GM10248 (cell line): ENCODE results near the gene ZNF718.
"Not testable (repeated sequence)": the region's sequence is repeated elsewhere in the genome, so short reads cannot be mapped to it uniquely, and the experiment has no call there.

ENCODE experiments used
- CTCF ChIA-PET: fragments of 300-600 bp; sonication (Branson Sonifier 250); formaldehyde crosslinking; extraction: SDS; loops from one replicate; lab custom pipeline; 2021; ENCODE audit warnings: antibody characterized with exemption; lab: Yijun Ruan, JAX
- POLR2A ChIA-PET: fragments of 350-650 bp; sonication (Branson Sonifier 250); formaldehyde crosslinking; extraction: SDS; loops from one replicate; lab custom pipeline; 2020; ENCODE audit warnings: antibody characterized with exemption; lab: Yijun Ruan, JAX
- DNase-seq: peaks from one replicate; pipeline ENCODE4 v3.0.0; 2012; ENCODE audit errors: extremely low spot score
- TF ChIP-seq, protein P1 (sequence below): IDR thresholded peaks from 2 replicates; pipeline ENCODE4 v1.5.1; 2012; ENCODE audit warnings: mild to moderate bottlenecking, low read depth; ENCODE audit errors: extremely low read depth, missing control alignments, control extremely low read depth

The ZNF718 gene

DNA sequence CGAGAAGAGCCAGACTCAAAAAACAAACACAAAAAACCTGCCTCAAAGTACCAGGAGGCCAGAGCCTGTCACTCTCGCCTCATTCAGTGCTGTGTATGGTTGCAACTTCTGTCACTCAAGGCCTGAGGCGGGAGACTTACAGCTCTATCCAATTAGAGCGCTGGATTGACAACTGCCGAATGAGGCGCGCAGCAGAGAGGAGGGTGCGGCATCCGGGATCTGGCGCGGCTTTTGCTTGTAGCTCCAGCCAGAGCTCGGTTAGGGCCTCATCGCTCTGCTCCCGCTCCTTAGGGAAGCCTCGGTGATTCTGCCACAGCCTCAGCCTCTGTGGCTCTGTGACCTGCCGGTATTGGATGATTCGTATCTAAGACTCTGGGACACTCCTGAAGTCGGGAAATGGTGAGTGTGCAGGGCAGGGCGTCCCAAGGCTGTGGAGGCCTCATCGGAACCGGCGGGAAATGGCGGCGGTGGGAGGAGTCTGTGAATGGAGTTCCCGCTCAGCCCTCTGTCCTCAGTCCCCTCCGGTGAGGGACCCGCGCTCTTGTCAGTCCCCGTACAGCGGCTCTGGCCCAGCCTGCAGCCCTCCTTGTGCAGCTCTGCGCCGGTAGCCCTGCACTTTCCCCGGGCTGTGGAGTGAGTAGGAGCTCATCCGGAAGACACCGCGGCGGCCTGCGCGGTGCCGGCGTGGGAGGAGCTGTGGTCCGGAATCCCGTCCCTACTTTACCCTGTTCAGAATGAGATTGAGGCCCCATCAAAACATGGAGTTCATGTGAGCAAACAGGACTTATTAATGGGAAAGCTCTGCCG is at the start of gene ZNF718:
Gene ZNF718 (plus strand): TSS at position 227 of the 807 bp plus-strand sequence. CDS start 170 bp downstream, at position 397.
- ChIA-PET POLR2A (no interaction called here), CTCF (interaction anchor here (0.8 to 2.4 kb wide), 7 partner anchors 9 to 618 kb away, joined by 3 to 7 read pairs (median 3); no protein-coding TSS in a partner anchor)
- DNase-seq = peak; percentile 94
- TF ChIP-seq, protein P1, sequence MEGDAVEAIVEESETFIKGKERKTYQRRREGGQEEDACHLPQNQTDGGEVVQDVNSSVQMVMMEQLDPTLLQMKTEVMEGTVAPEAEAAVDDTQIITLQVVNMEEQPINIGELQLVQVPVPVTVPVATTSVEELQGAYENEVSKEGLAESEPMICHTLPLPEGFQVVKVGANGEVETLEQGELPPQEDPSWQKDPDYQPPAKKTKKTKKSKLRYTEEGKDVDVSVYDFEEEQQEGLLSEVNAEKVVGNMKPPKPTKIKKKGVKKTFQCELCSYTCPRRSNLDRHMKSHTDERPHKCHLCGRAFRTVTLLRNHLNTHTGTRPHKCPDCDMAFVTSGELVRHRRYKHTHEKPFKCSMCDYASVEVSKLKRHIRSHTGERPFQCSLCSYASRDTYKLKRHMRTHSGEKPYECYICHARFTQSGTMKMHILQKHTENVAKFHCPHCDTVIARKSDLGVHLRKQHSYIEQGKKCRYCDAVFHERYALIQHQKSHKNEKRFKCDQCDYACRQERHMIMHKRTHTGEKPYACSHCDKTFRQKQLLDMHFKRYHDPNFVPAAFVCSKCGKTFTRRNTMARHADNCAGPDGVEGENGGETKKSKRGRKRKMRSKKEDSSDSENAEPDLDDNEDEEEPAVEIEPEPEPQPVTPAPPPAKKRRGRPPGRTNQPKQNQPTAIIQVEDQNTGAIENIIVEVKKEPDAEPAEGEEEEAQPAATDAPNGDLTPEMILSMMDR = no peak

DNA sequence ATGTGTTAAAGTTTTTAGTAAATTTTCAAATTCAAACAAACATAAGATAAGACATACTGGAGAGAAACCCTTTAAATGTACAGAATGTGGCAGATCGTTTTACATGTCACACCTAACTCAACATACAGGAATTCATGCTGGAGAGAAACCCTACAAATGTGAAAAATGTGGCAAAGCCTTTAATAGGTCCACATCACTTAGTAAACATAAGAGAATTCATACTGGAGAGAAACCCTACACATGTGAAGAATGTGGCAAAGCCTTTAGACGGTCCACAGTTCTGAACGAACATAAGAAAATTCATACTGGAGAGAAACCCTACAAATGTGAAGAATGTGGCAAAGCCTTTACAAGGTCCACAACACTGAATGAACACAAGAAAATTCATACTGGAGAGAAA is 38.4 kb upstream of the ZNF718 start:
- ChIA-PET CTCF (no interaction called here), POLR2A (no interaction called here)
- DNase-seq = no peak
- TF ChIP-seq, protein P1 = no peak

DNA sequence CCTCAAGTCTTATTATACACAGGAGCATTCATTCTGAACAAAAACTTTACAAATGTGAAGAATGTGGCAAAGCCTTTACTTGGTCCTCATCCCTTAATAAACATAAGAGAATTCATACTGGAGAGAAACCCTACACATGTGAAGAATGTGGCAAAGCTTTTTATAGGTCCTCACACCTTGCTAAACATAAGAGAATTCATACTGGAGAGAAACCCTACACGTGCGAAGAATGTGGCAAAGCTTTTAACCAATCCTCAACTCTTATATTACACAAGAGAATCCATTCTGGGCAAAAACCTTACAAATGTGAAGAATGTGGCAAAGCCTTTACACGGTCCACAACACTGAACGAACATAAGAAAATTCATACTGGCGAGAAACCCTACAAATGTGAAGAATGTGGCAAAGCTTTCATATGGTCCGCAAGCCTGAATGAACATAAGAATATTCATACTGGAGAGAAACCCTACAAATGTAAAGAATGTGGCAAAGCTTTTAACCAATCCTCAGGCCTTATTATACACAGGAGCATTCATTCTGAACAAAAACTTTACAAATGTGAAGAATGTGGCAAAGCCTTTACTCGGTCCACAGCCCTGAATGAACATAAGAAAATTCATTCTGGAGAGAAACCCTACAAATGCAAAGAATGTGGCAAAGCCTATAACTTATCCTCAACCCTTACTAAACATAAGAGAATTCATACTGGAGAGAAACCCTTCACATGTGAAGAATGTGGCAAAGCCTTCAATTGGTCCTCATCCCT is 37.6 kb upstream of the ZNF718 start:
- DNase-seq, CTCF ChIA-PET, POLR2A ChIA-PET: not testable (repeated sequence)

- TF ChIP-seq, protein P1 = no peak
- POLR2A ChIA-PET = no interaction called here
- CTCF ChIA-PET = interaction anchor here (1.0 to 1.1 kb wide), 2 partner anchors 17 to 52 kb away, joined by 3 read pairs; no protein-coding TSS in a partner anchor
- no peak for DNase-seq
Observed at GRCh38 chr4:98386-98785, 25.9 kb upstream of the ZNF718 start.

GRCh38 chr4:99863-100262 is 24.4 kb upstream of the ZNF718 start:
- POLR2A ChIA-PET = no interaction called here
- CTCF ChIA-PET = interaction anchor here (0.9 kb wide), 1 partner anchor 13 kb away, joined by 3 read pairs; no protein-coding TSS in a partner anchor
- TF ChIP-seq, protein P1 = no peak
- no peak for DNase-seq

- ChIA-PET CTCF (no interaction called here), POLR2A (no interaction called here)
- TF ChIP-seq, protein P1 = no peak
- no peak for DNase-seq
Observed at GRCh38 chr4:107083-107443, 17.2 kb upstream of the ZNF718 start.
